ENCODE measurements around the gene SLC51B.
"Not testable (repeated sequence)": the region's sequence is repeated elsewhere in the genome, so short reads cannot be mapped to it uniquely, and the experiment has no call there.

Gene SLC51B

DNA sequence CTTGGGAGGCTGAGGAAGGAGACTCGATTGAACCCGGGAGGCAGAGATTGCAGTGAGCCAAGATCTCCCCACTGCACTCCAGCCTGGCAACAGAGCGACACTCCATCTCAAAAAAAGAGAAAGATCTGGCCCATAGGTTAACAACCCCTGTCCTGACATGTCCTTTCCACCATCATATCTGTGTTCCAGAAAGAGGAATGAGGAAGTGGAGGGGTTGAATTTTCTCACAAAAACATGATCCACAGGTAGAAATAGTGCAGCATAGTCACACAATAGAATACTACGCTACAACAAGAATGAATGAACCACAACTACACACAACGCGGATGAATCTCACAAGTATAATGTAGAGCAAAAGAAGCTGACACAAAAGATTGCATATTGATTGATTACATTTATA lies 4.7 kb upstream of the SLC51B start:
- H3K4me3 ChIP-seq (ENCODE audit: low read depth in 1 of 2, low read length in 2 of 2): no peak overlapping the region
- H3K4me1 ChIP-seq (ENCODE audit: insufficient read depth, low read length): no peaks in the 10 kb centered on the region
- no peak overlapping the region for H2AFZ ChIP-seq (ENCODE audit: low read depth, low read length)
- no peaks in the 10 kb centered on the region for H4K20me1 ChIP-seq (ENCODE audit: insufficient read depth, low read length)
- H3K4me2 ChIP-seq (ENCODE audit: insufficient read depth, low read length): no peak overlapping the region
- H3K27ac ChIP-seq (ENCODE audit: low read length): no peak overlapping the region
- TF ChIP-seq EZH2 (IDR thresholded peaks at IDR 0.05; ENCODE audit: borderline replicate concordance, low read depth, low read length, severe bottlenecking) (no peak), CTCF (IDR thresholded peaks at IDR 0.05; ENCODE audit: borderline replicate concordance, extremely low read depth, low read length, poor library complexity, severe bottlenecking) (no peak)
- no peaks in the 10 kb centered on the region for H3K27me3 ChIP-seq (ENCODE audit: insufficient read depth, low read length, poor library complexity)
- H3K9me3 ChIP-seq (ENCODE audit: insufficient read depth, low read length, severe bottlenecking): no peaks in the 10 kb centered on the region
- H3K36me3 ChIP-seq (ENCODE audit: insufficient read depth, low read length): no peaks in the 10 kb centered on the region
- H3K9ac ChIP-seq (ENCODE audit: low read depth, low read length): no peak overlapping the region
- no peak for ATAC-seq (ENCODE audit: insufficient read depth, low read depth)
- DNase-seq: no peak
- H3K79me2 ChIP-seq (ENCODE audit: insufficient read depth, low read length): no peaks in the 10 kb centered on the region

GRCh38 chr15:65041787-65042186 lies 3.4 kb upstream of the SLC51B start:
- Histone ChIP-seq H3K9ac (ENCODE audit: low read depth, low read length) (no peak overlapping the region), H2AFZ (ENCODE audit: low read depth, low read length) (no peak overlapping the region), H3K4me3 (ENCODE audit: low read depth in 1 of 2, low read length in 2 of 2) (no peak overlapping the region), H3K4me1 (ENCODE audit: insufficient read depth, low read length) (no peaks in the 10 kb centered on the region), H3K9me3 (ENCODE audit: insufficient read depth, low read length, severe bottlenecking) (no peaks in the 10 kb centered on the region), H3K27ac (ENCODE audit: low read length) (no peak overlapping the region), H3K4me2 (ENCODE audit: insufficient read depth, low read length) (no peak overlapping the region), H3K79me2 (ENCODE audit: insufficient read depth, low read length) (no peaks in the 10 kb centered on the region), H3K27me3 (ENCODE audit: insufficient read depth, low read length, poor library complexity) (no peaks in the 10 kb centered on the region), H4K20me1 (ENCODE audit: insufficient read depth, low read length) (no peaks in the 10 kb centered on the region), H3K36me3 (ENCODE audit: insufficient read depth, low read length) (no peaks in the 10 kb centered on the region)
- ATAC-seq (ENCODE audit: insufficient read depth, low read depth) (no peak), DNase-seq (no peak)
- no peak for TF ChIP-seq EZH2 (IDR thresholded peaks at IDR 0.05; ENCODE audit: borderline replicate concordance, low read depth, low read length, severe bottlenecking)
- no peak for TF ChIP-seq CTCF (IDR thresholded peaks at IDR 0.05; ENCODE audit: borderline replicate concordance, extremely low read depth, low read length, poor library complexity, severe bottlenecking)

- H3K4me2 ChIP-seq (ENCODE audit: insufficient read depth, low read length): no peak overlapping the region
These were observed 2.3 kb upstream of the SLC51B start for GRCh38 chr15:65042776-65043327.

DNA sequence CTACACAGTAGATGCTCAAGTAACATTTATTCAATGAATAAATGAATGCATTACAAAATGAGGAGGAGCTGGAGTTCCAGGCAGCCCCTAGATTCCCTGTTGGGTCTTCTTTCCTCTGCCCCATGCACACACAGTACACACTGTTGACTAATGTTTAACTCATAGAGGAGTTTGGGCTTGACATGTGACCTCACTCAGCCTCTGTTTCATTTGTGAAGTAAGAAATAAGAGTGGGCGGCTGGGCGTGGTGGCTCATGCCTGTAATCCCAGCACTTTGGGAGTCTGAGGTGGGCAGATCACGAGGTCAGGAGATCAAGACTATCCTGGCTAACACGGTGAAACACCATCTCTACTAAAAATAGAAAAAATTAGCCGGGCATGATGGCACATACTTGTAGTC lies 969 bp upstream of the SLC51B start:
- not testable (repeated sequence) for H3K9me3 ChIP-seq (ENCODE audit: insufficient read depth, low read length, severe bottlenecking); H3K9ac ChIP-seq (ENCODE audit: low read depth, low read length); DNase-seq; H2AFZ ChIP-seq (ENCODE audit: low read depth, low read length); ATAC-seq (ENCODE audit: insufficient read depth, low read depth); H3K36me3 ChIP-seq (ENCODE audit: insufficient read depth, low read length); H3K4me3 ChIP-seq (ENCODE audit: low read depth in 1 of 2, low read length in 2 of 2); H3K79me2 ChIP-seq (ENCODE audit: insufficient read depth, low read length); H3K27me3 ChIP-seq (ENCODE audit: insufficient read depth, low read length, poor library complexity); H3K27ac ChIP-seq (ENCODE audit: low read length); H3K4me1 ChIP-seq (ENCODE audit: insufficient read depth, low read length); H3K4me2 ChIP-seq (ENCODE audit: insufficient read depth, low read length); H4K20me1 ChIP-seq (ENCODE audit: insufficient read depth, low read length)

More at GRCh38 chr15:65042776-65043327, 2.3 kb upstream of the SLC51B start:
- TF ChIP-seq EZH2 (IDR thresholded peaks at IDR 0.05; ENCODE audit: borderline replicate concordance, low read depth, low read length, severe bottlenecking): no peak
- no peak for TF ChIP-seq CTCF (IDR thresholded peaks at IDR 0.05; ENCODE audit: borderline replicate concordance, extremely low read depth, low read length, poor library complexity, severe bottlenecking)
- Histone ChIP-seq H3K36me3 (ENCODE audit: insufficient read depth, low read length) (no peaks in the 10 kb centered on the region), H4K20me1 (ENCODE audit: insufficient read depth, low read length) (no peaks in the 10 kb centered on the region), H3K4me3 (ENCODE audit: low read depth in 1 of 2, low read length in 2 of 2) (no peak overlapping the region), H3K9ac (ENCODE audit: low read depth, low read length) (no peak overlapping the region), H3K27me3 (ENCODE audit: insufficient read depth, low read length, poor library complexity) (no peaks in the 10 kb centered on the region), H3K27ac (ENCODE audit: low read length) (no peak overlapping the region), H3K9me3 (ENCODE audit: insufficient read depth, low read length, severe bottlenecking) (no peaks in the 10 kb centered on the region), H3K79me2 (ENCODE audit: insufficient read depth, low read length) (no peaks in the 10 kb centered on the region), H3K4me1 (ENCODE audit: insufficient read depth, low read length) (no peaks in the 10 kb centered on the region), H2AFZ (ENCODE audit: low read depth, low read length) (no peak overlapping the region)
- DNase-seq (no peak), ATAC-seq (ENCODE audit: insufficient read depth, low read depth) (no peak)
